ENCODE data around the gene IFIT1.
"Not testable (repeated sequence)": the region's sequence is repeated elsewhere in the genome, so short reads cannot be mapped to it uniquely, and the experiment has no call there.

Gene IFIT1

DNA sequence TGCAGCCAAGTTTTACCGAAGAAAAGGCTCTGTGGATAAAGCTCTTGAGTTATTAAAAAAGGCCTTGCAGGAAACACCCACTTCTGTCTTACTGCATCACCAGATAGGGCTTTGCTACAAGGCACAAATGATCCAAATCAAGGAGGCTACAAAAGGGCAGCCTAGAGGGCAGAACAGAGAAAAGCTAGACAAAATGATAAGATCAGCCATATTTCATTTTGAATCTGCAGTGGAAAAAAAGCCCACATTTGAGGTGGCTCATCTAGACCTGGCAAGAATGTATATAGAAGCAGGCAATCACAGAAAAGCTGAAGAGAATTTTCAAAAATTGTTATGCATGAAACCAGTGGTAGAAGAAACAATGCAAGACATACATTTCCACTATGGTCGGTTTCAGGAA, 10.6 kb downstream of the IFIT1 start:
- DNase-seq = no peak

DNA sequence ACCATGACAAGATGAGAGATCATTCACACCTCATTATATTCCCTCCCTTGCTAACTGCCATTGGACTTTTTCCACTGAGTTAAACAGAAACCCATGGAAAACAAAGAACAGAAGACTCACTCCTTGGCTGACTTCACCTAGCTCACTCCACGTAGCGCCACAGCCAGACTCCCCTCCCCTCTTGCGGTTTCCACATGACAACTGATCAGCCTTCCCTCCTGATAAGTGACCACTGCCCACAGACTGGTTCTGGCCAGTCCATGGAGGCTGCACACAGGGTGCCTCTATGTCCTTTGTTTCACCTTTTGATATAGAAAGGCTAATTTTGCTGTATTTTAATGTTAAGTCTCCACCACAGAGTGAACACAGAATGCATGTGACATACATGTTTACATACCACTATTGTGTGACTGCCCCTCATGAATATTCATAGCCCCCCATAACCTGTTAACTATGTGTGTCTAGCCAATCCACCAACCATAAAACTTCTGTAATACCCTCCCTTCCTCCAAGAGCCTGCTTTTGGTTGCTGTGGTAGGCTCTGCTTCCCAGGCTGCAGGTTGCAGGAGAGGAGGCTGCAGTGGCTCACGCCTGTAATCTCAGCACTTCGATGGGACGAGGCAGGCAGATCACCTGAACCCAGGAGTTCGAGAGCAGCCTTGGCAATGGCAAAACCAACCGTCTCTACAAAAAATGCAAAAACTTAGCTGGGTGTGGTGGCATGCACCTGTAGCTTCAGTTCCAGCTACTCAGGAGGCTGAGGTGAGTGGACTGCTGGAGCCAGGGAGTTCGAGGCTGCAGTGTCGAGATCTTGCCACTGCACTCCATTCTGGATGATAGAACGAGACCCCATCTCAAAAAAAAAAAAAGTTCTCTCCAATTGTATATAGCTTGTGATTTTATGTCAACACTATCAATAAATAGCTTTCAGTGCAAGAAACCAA, 12.0 kb downstream of the IFIT1 start:
- no peak for DNase-seq

DNA sequence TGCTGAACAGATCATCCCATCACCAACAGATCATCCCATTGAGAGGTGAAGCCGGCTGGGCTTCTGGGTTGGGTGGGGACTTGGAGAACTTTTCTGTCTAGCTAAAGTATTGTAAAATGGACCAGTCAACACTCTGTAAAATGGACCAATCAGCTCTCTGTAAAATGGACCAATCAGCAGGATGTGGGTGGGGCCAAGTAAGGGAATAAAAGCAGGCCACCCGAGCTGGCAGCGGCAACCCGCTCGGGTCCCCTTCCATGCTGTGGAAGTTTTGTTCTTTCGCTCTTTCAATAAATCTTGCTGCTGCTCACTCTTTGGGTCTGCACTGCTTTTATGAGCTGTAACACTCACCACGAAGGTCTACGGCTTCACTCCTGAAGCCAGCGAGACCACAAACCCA, 13.8 kb downstream of the IFIT1 start:
- not testable (repeated sequence) for DNase-seq

DNA sequence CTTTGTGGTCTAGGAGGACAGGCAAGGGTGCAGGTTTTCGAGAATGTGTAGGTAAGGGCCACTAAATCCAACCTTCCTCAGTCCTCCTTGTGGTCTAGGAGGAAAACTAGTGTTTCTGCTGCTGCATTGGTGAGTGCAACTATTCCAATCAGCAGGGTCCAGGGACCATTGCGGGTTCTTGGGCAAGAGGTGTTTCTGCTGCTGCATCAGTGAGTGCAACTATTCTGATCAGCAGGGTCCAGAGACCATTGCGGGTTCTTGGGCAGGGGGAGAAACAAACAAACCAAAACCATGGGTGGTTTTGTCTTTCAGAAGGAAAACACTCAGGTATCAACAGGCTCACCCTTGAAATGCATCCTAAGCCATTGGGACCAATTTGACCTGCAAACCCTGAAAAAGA, 15.4 kb downstream of the IFIT1 start:
- not testable (repeated sequence) for DNase-seq

DNA sequence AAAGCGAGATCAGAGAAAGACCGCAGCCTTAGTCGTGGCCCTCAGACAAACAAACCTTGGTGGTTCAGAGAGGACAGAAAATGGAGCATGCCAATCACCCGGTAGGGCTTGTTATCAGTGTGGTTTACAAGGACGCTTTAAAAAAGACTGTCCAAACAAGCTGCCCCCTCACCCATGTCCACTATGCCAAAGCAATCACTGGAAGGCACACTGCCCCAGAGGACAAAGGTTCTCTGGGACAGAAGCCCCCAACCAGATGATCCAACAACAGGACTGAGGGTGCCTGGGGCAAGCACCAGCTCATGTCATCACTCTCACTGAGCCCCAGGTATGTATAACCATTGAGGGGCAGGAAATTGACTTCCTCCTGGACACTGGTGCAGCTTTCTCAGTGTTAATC, 16.9 kb downstream of the IFIT1 start:
- DNase-seq = not testable (repeated sequence)

DNA sequence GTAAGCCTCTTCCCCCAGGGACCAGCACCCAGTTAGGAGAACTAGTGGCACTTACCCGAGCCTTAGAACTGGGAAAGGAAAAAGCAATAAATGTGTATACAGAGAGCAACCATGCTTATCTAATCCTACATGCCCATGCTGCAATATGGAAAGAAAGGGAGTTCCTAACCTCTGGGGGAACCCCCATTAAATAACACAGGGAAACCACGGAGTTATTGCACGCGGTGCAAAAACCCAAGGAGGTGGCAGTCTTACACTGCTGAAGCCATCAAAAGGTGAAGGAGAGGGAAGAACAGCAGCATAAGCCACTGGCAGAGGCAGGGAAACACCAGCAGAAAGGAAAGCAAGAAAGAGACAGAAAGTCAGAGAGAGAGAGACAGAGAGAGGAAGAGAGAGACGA, 18.1 kb downstream of the IFIT1 start:
- not testable (repeated sequence) for DNase-seq

DNA sequence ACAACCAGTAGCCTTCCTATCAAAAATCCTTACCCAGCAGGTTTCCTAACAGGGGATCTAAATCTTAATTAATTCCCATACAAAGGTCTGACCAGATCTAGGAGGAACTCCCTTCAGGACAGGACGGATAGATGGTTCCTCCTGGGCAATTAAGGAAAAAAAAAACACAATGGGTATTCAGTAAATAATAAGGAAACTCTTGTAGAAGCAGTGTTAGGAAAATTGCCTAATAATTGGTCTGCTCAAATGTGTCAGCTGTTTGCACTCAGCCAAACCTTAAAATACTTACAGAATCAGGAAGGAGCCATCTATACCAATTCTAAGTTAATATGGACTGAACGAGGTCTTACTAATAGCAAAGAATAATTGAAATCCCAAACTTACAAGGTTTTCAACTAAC, 18.7 kb downstream of the IFIT1 start:
- DNase-seq = not testable (repeated sequence)

DNA sequence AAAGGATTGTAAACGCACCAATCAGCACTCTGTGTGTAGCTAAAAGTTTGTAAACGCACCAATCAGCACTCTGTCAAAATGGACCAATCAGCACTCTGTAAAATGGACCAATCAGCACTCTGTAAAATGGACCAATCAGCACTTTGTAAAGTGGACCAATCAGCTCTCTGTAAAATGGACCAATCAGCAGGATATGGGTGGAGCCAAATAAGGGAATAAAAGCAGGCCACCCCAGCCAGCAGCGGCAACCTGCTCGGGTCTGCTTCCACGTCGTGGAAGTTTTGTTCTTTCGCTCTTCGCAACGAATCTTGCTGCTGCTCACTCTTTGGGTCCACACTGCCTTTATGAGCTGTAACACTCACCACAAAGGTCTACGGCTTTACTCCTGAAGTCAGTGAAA, 19.9 kb downstream of the IFIT1 start:
- not testable (repeated sequence) for DNase-seq

DNA sequence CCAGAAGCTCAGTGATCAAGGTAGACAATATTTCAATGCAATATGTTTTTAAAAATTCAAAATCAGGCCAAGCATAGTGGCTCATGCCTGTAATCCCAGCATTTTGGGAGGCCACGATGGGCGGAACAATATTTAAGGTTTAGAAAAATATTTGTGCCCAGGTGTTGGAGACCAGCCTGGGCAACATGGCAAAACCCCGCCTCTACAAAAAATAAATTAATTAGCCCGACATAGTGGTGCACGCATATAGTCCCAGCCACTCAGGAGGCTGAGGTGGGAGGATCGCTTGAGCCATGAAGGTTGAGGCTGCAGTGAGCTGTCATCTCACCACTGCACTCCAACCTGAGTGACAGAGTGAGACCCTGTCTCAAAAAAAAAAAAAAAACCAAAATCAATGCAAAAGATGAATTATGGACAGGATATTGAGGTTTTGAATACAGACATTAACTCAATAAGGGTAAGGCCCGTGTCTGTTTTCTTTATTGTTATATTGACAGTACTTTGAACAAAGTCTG, 21.0 kb downstream of the IFIT1 start:
- no peak for DNase-seq

DNA sequence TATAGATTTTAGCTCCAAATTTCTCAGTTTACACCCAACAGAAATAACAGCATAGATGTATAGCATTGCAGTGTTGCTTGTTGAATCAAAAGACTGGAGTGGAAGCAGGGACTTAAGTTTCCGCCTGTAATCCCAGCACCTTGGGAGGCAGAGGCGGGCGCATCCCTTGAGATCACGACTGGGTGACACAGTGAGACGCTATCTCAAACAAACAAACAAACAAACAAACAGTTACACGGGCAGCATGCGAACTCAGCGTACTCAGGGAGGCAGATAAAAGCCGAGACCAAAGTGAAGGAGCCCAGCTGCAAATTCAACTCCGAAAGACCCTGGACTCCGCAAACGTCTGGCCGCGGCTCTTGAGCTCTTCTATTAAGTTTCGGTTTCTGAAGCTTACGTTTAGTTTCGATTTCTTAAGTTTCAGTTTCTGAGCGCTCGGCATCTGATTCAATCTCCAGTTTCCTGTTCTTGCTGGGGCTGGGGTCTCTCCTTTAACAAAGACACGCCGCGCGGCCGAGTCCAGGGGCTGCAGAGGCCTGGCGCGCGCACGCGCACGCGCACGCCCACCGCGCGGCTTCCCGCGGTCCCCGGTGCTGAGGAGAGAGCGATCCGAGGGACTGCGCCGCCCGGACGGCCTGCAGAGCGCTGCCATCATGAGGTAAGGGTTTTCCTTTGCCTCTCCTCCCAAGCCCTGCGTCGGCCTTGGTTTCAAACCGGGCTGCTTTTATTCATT, 21.9 kb downstream of the IFIT1 start, which contains the start of gene IFIT5:
Gene IFIT5, plus strand, starts transcription at position 423 of the 733 bp plus-strand sequence. Its CDS starts 231 bp downstream, at position 654.
- peak; percentile 76 for DNase-seq

DNA sequence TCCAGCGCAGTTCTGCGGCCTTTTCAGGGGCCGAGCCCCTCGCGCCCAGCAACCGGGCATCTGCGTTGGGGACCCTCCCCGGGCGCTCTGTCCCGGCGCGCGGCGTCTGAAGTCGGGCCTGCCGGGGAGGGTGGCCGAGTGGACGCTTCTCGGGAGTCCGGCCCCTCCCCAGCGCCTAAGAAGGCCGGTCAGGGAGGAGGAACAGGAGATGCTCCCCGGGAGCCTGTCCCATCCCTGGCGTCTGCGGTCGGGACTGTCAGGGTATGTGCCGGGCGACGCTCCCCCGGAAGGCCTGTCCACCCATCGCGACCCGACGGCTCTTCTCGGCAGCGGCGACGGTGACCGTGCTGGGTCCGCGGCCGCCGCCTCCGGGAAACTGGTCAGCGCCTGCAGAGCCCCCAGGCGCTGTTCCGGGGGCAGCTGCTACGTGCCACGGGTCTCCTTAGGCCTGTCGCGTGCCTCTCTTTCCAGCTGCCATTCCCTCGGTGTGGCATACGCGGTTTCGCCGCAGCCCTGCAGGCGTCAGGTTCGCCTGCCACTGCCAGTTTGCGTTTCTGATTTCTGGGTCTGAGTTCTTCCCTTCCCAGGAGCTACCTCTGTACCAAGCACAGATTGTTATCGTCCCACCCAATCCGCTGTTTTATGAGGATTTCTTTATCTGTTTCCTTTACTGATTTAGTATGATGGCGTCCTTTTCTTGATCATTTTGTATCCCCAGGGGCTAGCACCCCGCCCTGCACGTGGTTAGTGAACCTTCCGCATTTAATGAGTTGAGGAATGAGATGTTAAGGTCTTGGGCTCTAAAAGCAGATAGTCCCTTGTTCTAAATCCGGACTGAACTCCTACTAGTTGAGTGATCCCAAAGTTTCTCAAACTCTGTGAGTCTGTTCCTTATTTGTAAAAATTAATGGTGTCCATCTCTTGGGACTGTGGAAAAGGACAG, 22.7 kb downstream of the IFIT1 start:
- DNase-seq = peak; percentile 43

DNA sequence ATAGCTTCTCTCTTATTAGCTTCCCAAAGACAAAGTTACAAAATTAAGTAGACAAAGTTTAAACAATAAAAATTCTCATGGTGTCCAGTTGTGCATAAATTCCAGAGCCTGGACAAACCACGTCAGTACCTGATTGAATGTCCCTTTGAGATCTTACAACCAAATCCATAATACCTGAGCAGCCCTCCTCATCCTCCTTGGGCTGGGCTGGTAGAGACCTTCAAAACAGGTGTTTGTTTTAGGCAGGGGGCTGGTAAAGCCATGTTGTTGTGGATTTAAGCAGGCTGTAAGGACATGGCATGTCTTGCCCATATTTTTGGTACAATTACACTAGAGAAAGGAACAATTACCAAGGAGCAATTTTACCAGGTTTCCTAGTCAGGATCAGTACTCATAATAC, 24.0 kb downstream of the IFIT1 start:
- no peak for DNase-seq

DNA sequence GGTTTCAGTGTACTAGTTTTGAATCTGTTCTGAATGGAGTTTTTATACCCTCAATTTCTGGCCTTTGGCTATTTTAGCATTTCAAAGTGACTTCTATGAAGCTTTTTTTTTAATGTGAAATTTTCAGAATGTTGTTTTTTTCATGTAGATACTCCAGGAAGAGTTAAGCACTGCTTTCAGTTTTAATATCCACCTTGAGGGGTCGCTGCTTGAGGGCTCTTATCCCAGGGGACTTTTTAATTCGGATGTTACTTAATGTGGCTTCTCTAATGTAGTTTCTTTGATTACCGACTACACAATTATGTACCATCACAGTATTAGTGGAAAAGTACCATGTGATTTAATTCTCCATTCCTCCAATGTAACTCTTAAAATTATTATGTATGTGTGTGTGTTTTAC, 27.1 kb downstream of the IFIT1 start:
- DNase-seq = peak; percentile 56

DNA sequence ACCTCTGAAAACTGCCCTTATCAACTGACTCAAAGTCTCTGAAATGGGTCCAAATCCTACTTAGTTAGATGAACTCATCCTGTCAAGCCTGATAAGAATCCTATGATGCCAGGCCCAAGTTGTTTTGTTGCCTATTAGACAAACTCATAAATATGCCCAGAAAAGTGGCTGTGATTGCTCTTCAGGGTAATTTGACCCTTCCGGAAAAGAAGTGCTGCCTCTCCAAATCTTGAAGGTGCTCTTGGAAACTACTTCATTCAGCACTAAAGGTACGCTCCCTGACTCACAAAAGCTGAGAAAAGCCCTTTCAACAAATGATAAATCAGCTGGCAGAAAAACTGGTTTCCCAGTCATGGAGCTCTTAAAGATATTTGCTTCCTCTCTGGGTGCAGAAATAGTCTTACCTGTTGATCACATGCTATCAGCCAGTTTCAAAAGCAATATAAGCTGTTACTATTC, 28.6 kb downstream of the IFIT1 start:
- DNase-seq = no peak

DNA sequence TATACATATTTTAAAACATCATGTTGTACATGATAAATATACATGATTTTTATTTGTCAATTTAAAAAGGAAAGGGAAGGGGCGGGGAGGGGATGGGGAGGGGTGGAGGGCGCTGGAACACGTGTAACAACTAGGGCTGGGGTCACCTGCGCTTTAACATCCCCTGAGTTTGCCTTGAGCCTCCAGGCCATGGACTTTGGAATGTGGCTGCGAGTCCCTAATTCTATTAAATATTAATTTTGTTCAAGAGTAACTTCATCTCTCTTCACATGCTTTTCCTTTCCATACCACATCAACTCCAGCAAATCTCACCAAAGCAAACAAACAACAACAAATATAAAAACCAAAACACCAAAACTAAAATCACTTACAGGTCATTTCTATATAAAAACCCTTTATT, 32.6 kb downstream of the IFIT1 start:
- DNase-seq = no peak

DNA sequence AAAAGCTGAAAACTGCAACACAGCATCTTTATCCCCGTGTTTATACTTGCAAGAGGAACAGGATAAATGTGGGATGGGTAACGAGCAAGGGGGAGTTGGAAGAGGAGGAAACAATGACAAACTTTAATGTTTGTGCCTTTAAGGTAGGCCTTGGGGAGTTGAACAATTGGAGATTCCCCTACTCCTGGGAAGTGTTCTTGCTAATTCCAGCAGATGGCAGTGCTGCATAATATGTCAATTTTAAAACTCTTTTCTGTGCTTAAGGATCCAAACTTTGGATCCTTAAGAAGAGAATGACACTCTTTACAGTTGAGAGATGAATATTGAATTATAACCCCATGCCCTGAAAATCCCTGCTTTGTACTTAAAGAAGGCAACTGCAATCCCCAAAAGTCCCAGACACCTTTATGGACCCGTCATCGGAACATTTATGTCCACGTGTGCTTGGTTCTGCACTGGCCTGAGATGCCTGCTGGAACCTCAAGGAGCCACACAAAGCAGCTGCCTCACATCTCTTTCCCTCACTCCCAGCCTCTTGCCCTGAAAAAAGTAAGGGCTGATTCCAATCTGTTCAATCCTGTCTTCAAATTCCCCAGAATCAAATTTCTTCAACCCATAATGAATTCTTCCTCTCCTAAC, 33.9 kb downstream of the IFIT1 start:
- DNase-seq = peak; percentile 77

DNA sequence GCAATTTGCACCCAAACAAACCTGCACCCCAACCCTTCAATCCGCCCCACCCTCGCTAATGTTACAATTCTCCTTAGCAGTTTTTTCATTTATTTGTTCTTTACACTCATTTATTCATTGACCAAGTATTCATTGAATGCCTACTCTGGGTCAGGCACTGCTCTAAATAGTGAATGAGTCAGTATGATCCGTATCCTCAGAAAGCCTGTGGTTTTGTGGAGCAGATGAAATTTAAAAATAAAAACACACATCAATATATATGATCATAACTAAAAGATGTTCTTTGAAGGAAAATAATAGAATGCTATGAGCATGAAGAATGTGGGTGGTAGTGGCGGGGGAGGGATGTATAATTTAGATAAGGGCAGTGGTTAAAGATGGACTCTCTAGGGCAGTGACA, 35.2 kb downstream of the IFIT1 start:
- DNase-seq = no peak

DNA sequence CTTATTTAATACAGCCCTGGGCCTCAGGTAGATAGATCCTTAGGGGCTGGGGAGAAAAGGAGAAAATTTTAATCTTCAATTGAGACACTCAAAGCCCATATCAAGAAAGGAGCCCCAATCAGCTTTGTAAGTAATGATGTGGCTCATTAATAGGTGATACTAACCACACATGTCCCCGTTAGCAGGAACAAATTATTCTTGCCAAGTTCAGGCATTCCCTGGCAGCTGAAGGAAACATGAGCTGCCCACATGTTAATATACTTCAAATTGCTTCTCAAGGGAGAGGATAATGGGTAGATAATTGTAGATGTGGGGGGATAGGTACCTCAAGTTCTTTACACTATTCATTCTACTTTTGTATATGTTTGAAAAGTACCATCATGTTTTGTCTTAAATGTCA, 36.5 kb downstream of the IFIT1 start:
- DNase-seq = no peak

DNA sequence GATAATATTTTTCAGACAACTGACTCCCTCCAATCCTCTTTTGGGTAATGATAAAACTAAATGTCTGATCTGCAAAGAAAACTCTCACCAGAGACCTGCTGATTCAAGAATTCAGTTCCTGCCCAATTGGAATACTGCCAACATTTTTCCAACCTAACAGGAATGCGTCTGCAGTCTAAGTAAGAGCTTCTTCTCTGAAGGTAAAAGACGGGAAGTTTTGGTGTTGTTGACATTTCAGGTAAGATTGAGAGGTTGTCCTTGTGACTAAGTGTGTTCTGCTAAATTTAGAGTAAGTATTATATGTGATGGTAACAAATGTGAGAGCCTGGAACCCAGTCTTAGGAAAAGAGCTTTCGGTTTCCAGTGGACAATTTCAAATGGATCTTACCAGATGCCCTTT, 39.6 kb downstream of the IFIT1 start:
- DNase-seq = no peak

DNA sequence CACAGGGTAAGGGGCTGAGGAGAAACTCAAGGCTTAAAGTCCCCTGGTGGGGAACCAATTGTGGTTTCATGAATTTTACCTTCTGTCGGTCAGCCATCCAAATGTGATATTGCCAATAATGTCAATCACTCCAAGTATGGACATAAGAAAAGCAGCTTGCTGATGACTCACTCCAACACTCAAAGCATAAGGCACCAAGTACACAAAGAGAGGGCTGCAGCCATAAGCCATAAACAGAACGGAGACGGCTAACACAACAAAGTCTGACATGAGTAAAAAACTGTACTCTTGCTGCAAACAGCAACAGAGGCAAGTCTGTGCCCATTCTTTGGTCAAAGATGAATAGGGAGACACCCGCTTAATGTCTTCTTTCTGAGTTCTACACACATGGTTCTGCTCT, 46.1 kb downstream of the IFIT1 start:
- no peak for DNase-seq

DNA sequence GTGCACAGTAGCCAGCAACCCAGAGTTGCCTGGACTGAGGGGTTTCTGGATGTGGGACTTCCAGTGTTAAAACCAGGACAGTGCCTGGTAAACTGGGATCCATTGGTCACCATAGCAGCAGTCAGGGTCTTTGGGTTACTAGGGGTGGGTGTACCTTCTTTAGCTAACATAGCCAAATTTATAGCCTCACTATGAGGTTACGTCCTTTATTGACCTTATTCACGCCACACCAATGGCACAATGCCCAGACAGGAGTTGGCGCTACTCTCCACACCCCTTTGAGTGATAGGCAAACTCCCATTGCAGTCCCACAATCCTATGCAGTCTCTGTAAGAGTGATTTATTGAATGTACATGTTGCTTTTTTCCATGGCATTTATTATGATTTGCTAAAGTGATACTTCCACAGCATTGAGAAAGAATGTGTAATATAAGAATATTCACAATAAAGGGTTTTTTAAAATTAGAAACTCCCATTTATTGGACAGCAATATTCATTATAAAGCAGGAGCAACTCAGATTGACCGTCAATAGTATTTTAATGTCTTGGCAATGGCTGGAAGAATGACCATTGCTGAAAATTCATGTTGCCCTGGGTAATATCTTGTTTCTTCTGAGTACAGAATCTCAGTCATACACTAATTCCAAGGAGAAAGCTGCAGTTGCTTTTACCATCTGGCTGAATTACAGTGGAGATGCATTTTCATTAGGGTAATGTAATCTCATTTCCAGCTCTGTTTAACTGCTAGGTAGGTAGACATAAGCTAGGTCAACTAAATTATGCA, 48.0 kb downstream of the IFIT1 start:
- peak; percentile 48 for DNase-seq

All from hematopoietic multipotent progenitor cell treated with erythropoietin and hydrocortisone succinate and interleukin-3 and kit ligand, for 6 days (in vitro differentiated cells).